GM10248 (cell line): ENCODE data around the gene MARVELD1.
"Not testable (repeated sequence)": the region's sequence is repeated elsewhere in the genome, so short reads cannot be mapped to it uniquely, and the experiment has no call there.

ENCODE experiments used
- CTCF ChIA-PET: fragments of 300-600 bp; sonication (Branson Sonifier 250); formaldehyde crosslinking; extraction: SDS; loops from one replicate; lab custom pipeline; 2021; ENCODE audit warnings: antibody characterized with exemption; lab: Yijun Ruan, JAX
- POLR2A ChIA-PET: fragments of 350-650 bp; sonication (Branson Sonifier 250); formaldehyde crosslinking; extraction: SDS; loops from one replicate; lab custom pipeline; 2020; ENCODE audit warnings: antibody characterized with exemption; lab: Yijun Ruan, JAX
- DNase-seq: peaks from one replicate; pipeline ENCODE4 v3.0.0; 2012; ENCODE audit errors: extremely low spot score
- CTCF ChIP-seq: IDR thresholded peaks from 2 replicates; pipeline ENCODE4 v1.5.1; 2012; ENCODE audit warnings: mild to moderate bottlenecking, low read depth; ENCODE audit errors: extremely low read depth, missing control alignments, control extremely low read depth

MARVELD1 gene

GRCh38 chr10:97689559-97690020, 23.9 kb upstream of the MARVELD1 start:
- TF ChIP-seq CTCF: no peak
- ChIA-PET POLR2A (no interaction called here), CTCF (interaction anchor here (1.9 to 8.0 kb wide), 3 partner anchors 10 to 12 kb away, joined by 5 to 75 read pairs (median 61); no protein-coding TSS in a partner anchor)
- DNase-seq: no peak

GRCh38 chr10:97690133-97690532, 23.4 kb upstream of the MARVELD1 start:
- ChIA-PET POLR2A (no interaction called here), CTCF (interaction anchor here (1.2 to 8.0 kb wide), 3 partner anchors 12 to 15 kb away, joined by 3 to 75 read pairs (median 61); no protein-coding TSS in a partner anchor)
- TF ChIP-seq CTCF: no peak
- DNase-seq: no peak

GRCh38 chr10:97698072-97698655, 15.4 kb upstream of the MARVELD1 start:
- ChIA-PET POLR2A (interaction anchor here (0.6 to 0.9 kb wide), 2 partner anchors 11 to 300 kb away, joined by 4 to 5 read pairs; no protein-coding TSS in a partner anchor), CTCF (interaction anchor here (1.1 to 2.4 kb wide), 7 partner anchors 11 to 158 kb away, joined by 3 to 21 read pairs (median 5); partner anchors contain the start of gene AVPI1)
- not testable (repeated sequence) for DNase-seq

GRCh38 chr10:97701438-97702069, 12.0 kb upstream of the MARVELD1 start:
- POLR2A ChIA-PET: interaction anchor here (1.0 kb wide), 1 partner anchor 14 kb away, joined by 3 read pairs; the partner anchor contains the start of gene AVPI1
- TF ChIP-seq CTCF: peak; percentile 89
- peak; percentile 82 for DNase-seq
- CTCF ChIA-PET: interaction anchor here (0.8 to 15.3 kb wide), 27 partner anchors 12 to 340 kb away, joined by 3 to 552 read pairs (median 4); partner anchors contain the start of genes AVPI1, MARVELD1 and ZFYVE27

- POLR2A ChIA-PET: no interaction called here
- CTCF ChIA-PET: interaction anchor here (0.8 to 15.3 kb wide), 6 partner anchors 14 to 338 kb away, joined by 3 to 552 read pairs (median 28); partner anchors contain the start of genes AVPI1, MARVELD1 and ZFYVE27
- no peak for DNase-seq
- TF ChIP-seq CTCF: no peak
These were observed 10.0 kb upstream of the MARVELD1 start for GRCh38 chr10:97703398-97704067.

GRCh38 chr10:97704341-97704740, 9.2 kb upstream of the MARVELD1 start:
- TF ChIP-seq CTCF: no peak
- ChIA-PET CTCF (interaction anchor here (0.8 to 15.3 kb wide), 3 partner anchors 19 to 337 kb away, joined by 3 to 552 read pairs (median 28); partner anchors contain the start of genes MARVELD1 and ZFYVE27), POLR2A (interaction anchor here (0.6 kb wide), 1 partner anchor 8 kb away, joined by 6 read pairs; no protein-coding TSS in a partner anchor)
- no peak for DNase-seq
